H9 (cell line): ENCODE measurements around the gene RUNX1. TPM values are rescaled to one million over a fixed set of nuclear protein-coding genes. Genes with fewer than 3 reads are reported as not detected.

ENCODE experiments used
- DNase-seq: peaks from one replicate; pipeline ENCODE4 v3.0.0-alpha.2; 2017
- H2AFZ ChIP-seq: one replicate; pipeline ENCODE4 v1.6.1; 2013; ENCODE audit warnings: mild to moderate bottlenecking, low read length, control low read depth, moderate library complexity
- H2AK5ac ChIP-seq: 2 replicates; pipeline ENCODE4 v1.6.1; 2013; ENCODE audit warnings: low read length, control low read depth, mixed read lengths; ENCODE audit not compliant: insufficient read length
- H2BK120ac ChIP-seq: one replicate; pipeline ENCODE4 v1.6.1; 2013; ENCODE audit warnings: low read depth, mild to moderate bottlenecking, low read length, control low read depth, inconsistent platforms; ENCODE audit not compliant: poor library complexity, severe bottlenecking
- H2BK12ac ChIP-seq: 2 replicates; pipeline ENCODE4 v1.6.1; 2013; ENCODE audit warnings: low read length, control low read depth, mixed read lengths, low read depth; ENCODE audit not compliant: insufficient read length
- H2BK15ac ChIP-seq: 2 replicates; pipeline ENCODE4 v1.6.1; 2013; ENCODE audit warnings: low read depth, low read length, control low read depth
- H2BK20ac ChIP-seq: one replicate; pipeline ENCODE4 v1.6.1; 2013; ENCODE audit warnings: low read depth, mild to moderate bottlenecking, low read length, control low read depth, inconsistent platforms; ENCODE audit not compliant: poor library complexity, severe bottlenecking
- H2BK5ac ChIP-seq: 2 replicates; pipeline ENCODE4 v1.6.1; 2013; ENCODE audit warnings: low read length, control low read depth, mixed read lengths; ENCODE audit not compliant: insufficient read length
- H3K14ac ChIP-seq: 2 replicates; pipeline ENCODE4 v1.6.1; 2013; ENCODE audit warnings: low read length, control low read depth; ENCODE audit not compliant: insufficient read depth
- H3K18ac ChIP-seq: 2 replicates; pipeline ENCODE4 v1.6.1; 2013; ENCODE audit warnings: low read depth, mild to moderate bottlenecking, mixed read lengths, low read length, control low read depth; ENCODE audit not compliant: insufficient read length
- H3K23ac ChIP-seq: 2 replicates; pipeline ENCODE4 v1.6.1; 2013; ENCODE audit warnings: low read length, control low read depth, mixed read lengths, low read depth; ENCODE audit not compliant: insufficient read length
- H3K23me2 ChIP-seq: 2 replicates; pipeline ENCODE4 v1.6.1; 2013; ENCODE audit warnings: low read depth, mild to moderate bottlenecking, mixed read lengths, low read length, control low read depth; ENCODE audit not compliant: insufficient read length, poor library complexity, severe bottlenecking
- H3K27ac ChIP-seq: 2 replicates; pipeline ENCODE4 v1.5.1; 2013; ENCODE audit warnings: low read length, control low read depth, mixed read lengths, low read depth; ENCODE audit not compliant: insufficient read length
- H3K27me3 ChIP-seq: 2 replicates; pipeline ENCODE4 v1.6.1; 2013; ENCODE audit warnings: low read length, control low read depth, inconsistent platforms; ENCODE audit not compliant: insufficient read depth
- H3K4ac ChIP-seq: 2 replicates; pipeline ENCODE4 v1.6.1; 2013; ENCODE audit warnings: low read depth, mild to moderate bottlenecking, control low read depth, inconsistent platforms, low read length, moderate library complexity
- H3K4me1 ChIP-seq: 2 replicates; pipeline ENCODE4 v1.6.1; 2013; ENCODE audit warnings: low read length, control low read depth, inconsistent platforms; ENCODE audit not compliant: insufficient read depth
- H3K4me2 ChIP-seq: 2 replicates; pipeline ENCODE4 v1.6.1; 2013; ENCODE audit warnings: low read length, control low read depth, mixed read lengths; ENCODE audit not compliant: insufficient read length, insufficient read depth
- H3K56ac ChIP-seq: 2 replicates; pipeline ENCODE4 v1.6.1; 2013; ENCODE audit warnings: low read depth, mild to moderate bottlenecking, mixed read lengths, low read length, control low read depth; ENCODE audit not compliant: insufficient read length
- H3K79me1 ChIP-seq: 2 replicates; pipeline ENCODE4 v1.6.1; 2013; ENCODE audit warnings: low read depth, mild to moderate bottlenecking, moderate library complexity, low read length, control low read depth, inconsistent platforms; ENCODE audit not compliant: insufficient read depth, poor library complexity, severe bottlenecking
- H3K79me2 ChIP-seq: 2 replicates; pipeline ENCODE4 v1.6.1; 2013; ENCODE audit warnings: low read length, control low read depth, inconsistent platforms; ENCODE audit not compliant: insufficient read depth
- H3K9ac ChIP-seq: 2 replicates; pipeline ENCODE4 v1.6.1; 2013; ENCODE audit warnings: low read length, control low read depth, mixed read lengths; ENCODE audit not compliant: insufficient read length; ENCODE audit errors: extremely low read depth
- H3K9me3 ChIP-seq: one replicate; pipeline ENCODE4 v1.6.1; 2013; ENCODE audit warnings: low read depth, low read length, inconsistent platforms; ENCODE audit not compliant: control insufficient read depth
- H3T11ph ChIP-seq: one replicate; pipeline ENCODE4 v1.6.1; 2013; ENCODE audit warnings: mild to moderate bottlenecking, low read length, control low read depth, inconsistent platforms
- H4K20me1 ChIP-seq: one replicate; pipeline ENCODE4 v1.6.1; 2013; ENCODE audit not compliant: control insufficient read depth, insufficient read length, insufficient read depth
- H4K5ac ChIP-seq: 2 replicates; pipeline ENCODE4 v1.6.1; 2013; ENCODE audit warnings: low read depth, mild to moderate bottlenecking, mixed read lengths, low read length, control low read depth; ENCODE audit not compliant: insufficient read length
- H4K8ac ChIP-seq: replicated peaks from 2 replicates; pipeline ENCODE4 v1.6.1; 2013; ENCODE audit warnings: low read length, control low read depth, mixed read lengths, low read depth; ENCODE audit not compliant: insufficient read length
- H4K91ac ChIP-seq: 2 replicates; pipeline ENCODE4 v1.6.1; 2013; ENCODE audit warnings: low read depth, mild to moderate bottlenecking, moderate library complexity, mixed read lengths, low read length, control low read depth; ENCODE audit not compliant: insufficient read length
- H3K27ac Mint-ChIP-seq, 3 experiments: 2 replicates in 2 of 3; 3 replicates in 1 of 3; pipeline ENCODE4 v1.8.0; 2020 to 2021; ENCODE audit warnings: mixed read lengths in 3 of 3, mild to moderate bottlenecking in 1 of 3, moderate library complexity in 1 of 3
- H3K27me3 Mint-ChIP-seq: 2 replicates; pipeline ENCODE4 v1.8.0; 2021; ENCODE audit warnings: low read depth, mild to moderate bottlenecking, moderate library complexity, mixed read lengths
- H3K36me3 Mint-ChIP-seq, 3 experiments: 2 replicates in 2 of 3; 3 replicates in 1 of 3; pipeline ENCODE4 v1.8.0; 2020 to 2021; ENCODE audit warnings: low read depth in 3 of 3, mixed read lengths in 3 of 3; ENCODE audit not compliant: insufficient read depth in 1 of 3
- H3K4me1 Mint-ChIP-seq, 2 experiments: 2 replicates each; pipeline ENCODE4 v1.8.0; 2020; ENCODE audit warnings: mixed read lengths in 2 of 2
- H3K4me3 Mint-ChIP-seq, 2 experiments: 2 replicates in 1 of 2; 3 replicates in 1 of 2; pipeline ENCODE4 v1.8.0; 2020 to 2021; ENCODE audit warnings: mild to moderate bottlenecking in 2 of 2, mixed read lengths in 2 of 2, moderate library complexity in 1 of 2
- H3K9me3 Mint-ChIP-seq, 2 experiments: 2 replicates in 1 of 2; 3 replicates in 1 of 2; pipeline ENCODE4 v1.8.0; 2020; ENCODE audit warnings: mild to moderate bottlenecking in 2 of 2, mixed read lengths in 2 of 2, moderate library complexity in 1 of 2
- WGBS: extraction: QIAGEN DNeasy Blood & Tissue Kit; methylation state at CpG from one replicate; pipeline ENCODE4 v1.1.7; 2013; ENCODE audit warnings: missing lambda C conversion rate, low lambda C conversion rate, mixed read lengths; ENCODE audit not compliant: insufficient read length; ENCODE audit errors: extremely low coverage; 5-methylcytosine and 5-hydroxymethylcytosine counted together
- total RNA-seq: library from RNA; stranded (reverse); gene quantifications from 2 replicates; pipeline ENCODE4 v1.2.1, GENCODE V29; 2021
- TF ChIP-seq, protein P1 (sequence below): fragments of 200-600 bp; sonication (generic); conservative IDR thresholded peaks from 3 replicates; pipeline ENCODE4 v1.8.0; 2021; ENCODE audit warnings: antibody characterized with exemption, mild to moderate bottlenecking

Gene RUNX1
- total RNA-seq, 1 experiment from 2014 or later, result 0.72 TPM

GRCh38 chr21:35041881-35042280 is 7.2 kb downstream of the RUNX1 start:
- no peak overlapping the region for H3K56ac ChIP-seq
- no peak overlapping the region for H2AFZ ChIP-seq
- H3K4me2 ChIP-seq, result no peak overlapping the region
- no peak overlapping the region for H2BK120ac ChIP-seq
- no peak overlapping the region for H3K27ac ChIP-seq
- no peak overlapping the region for H3K4ac ChIP-seq
- H3K9ac ChIP-seq, result no peak overlapping the region
- H3K79me1 ChIP-seq, result no peaks in the 10 kb centered on the region
- H3T11ph ChIP-seq, result no peak overlapping the region
- Mint-ChIP-seq H3K27me3 (peaks cover 9% of the 10 kb centered on the region), H3K36me3 (no peaks in the 10 kb centered on the region), H3K9me3 (no peaks in the 10 kb centered on the region), H3K27ac (no peak overlapping the region), H3K4me3 (no peak overlapping the region), H3K4me1 (peaks cover 13 to 16% of the 10 kb centered on the region in 2 experiments)
- no peak overlapping the region for H4K8ac ChIP-seq
- H2AK5ac ChIP-seq, result no peak overlapping the region
- WGBS, result no CpG with 5 or more reads among the region's 4 CpGs
- no peaks in the 10 kb centered on the region for H3K23me2 ChIP-seq
- no peak overlapping the region for H2BK5ac ChIP-seq
- H4K91ac ChIP-seq, result no peak overlapping the region
- H3K79me2 ChIP-seq, result no peaks in the 10 kb centered on the region
- no peak overlapping the region for H2BK15ac ChIP-seq
- no peak overlapping the region for H2BK20ac ChIP-seq
- DNase-seq, result no peak
- no peak overlapping the region for H4K5ac ChIP-seq
- TF ChIP-seq, protein P1, sequence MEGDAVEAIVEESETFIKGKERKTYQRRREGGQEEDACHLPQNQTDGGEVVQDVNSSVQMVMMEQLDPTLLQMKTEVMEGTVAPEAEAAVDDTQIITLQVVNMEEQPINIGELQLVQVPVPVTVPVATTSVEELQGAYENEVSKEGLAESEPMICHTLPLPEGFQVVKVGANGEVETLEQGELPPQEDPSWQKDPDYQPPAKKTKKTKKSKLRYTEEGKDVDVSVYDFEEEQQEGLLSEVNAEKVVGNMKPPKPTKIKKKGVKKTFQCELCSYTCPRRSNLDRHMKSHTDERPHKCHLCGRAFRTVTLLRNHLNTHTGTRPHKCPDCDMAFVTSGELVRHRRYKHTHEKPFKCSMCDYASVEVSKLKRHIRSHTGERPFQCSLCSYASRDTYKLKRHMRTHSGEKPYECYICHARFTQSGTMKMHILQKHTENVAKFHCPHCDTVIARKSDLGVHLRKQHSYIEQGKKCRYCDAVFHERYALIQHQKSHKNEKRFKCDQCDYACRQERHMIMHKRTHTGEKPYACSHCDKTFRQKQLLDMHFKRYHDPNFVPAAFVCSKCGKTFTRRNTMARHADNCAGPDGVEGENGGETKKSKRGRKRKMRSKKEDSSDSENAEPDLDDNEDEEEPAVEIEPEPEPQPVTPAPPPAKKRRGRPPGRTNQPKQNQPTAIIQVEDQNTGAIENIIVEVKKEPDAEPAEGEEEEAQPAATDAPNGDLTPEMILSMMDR, result no peak
- no peaks in the 10 kb centered on the region for H4K20me1 ChIP-seq
- no peak overlapping the region for H3K18ac ChIP-seq
- no peak overlapping the region for H3K14ac ChIP-seq
- no peaks in the 10 kb centered on the region for H3K9me3 ChIP-seq
- no peaks in the 10 kb centered on the region for H3K4me1 ChIP-seq
- no peaks in the 10 kb centered on the region for H3K27me3 ChIP-seq
- H3K23ac ChIP-seq, result no peak overlapping the region
- H2BK12ac ChIP-seq, result no peak overlapping the region
